ENCODE data around the gene NFATC4.

Gene NFATC4

DNA sequence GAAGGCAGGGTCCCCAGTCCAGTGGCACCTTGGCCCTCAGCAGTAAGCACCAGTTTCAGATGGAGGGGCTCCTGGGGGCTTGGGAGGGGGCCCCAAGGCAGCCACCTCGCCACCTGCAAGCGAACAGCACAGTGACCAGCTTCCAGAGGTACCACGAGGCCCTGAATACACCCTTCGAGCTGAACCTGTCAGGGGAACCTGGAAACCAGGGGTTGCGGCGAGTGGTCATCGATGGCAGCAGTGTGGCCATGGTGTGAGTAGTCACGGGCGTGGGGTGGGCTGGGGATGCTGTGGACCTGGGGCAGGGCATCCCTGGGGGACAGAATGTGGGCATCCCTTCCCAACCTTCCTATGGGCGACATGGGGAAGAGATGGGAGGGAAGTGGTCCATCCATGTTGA, 42.0 kb downstream of the NFATC4 start:
- DNase-seq (ENCODE audit: low spot score): no peak

DNA sequence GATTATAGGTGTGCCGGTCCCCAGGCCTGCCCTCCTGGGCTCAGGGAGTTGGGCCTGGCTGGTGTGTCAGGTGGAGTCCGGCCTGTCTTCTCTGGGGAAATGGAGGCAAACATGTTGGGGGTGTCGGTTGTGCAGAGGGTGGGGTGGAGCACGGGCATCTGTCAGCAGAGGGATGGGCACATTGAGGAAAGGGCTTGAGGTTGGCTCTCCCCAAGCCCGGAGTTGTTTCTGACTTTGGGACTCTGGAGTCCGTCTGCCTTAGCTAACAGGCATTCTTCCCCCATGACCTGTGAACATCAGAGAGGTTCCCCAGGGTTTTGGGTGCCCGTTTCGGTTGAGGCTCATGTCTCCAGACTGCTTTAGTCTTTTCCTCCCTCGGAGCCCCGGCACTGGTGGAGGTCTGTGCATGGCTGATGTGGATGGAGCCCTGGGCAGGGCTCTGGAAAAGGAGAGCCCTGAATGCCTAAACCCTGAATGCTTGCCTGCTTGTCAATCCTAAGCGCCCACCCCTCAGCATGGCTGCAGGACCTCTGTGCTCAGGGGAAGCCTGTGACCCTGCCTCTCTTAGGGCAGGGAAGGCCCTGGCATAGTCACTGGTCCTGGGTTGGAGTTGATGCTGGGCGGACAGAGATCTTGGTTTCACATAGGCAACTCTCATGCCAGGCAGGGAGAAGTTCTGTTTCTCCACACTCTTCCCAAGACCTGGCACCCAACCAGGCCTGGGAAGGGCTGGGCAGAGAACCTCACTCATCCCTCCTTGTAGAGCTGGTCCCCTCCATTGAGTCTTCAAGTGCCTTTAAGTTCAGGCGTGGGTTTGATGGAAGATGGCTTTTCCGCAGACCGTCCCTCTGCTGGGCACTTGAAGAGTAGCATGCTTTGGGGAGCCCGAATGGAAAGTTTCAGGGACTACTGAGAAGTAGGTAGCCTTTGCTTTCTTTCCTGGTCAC, 43.7 kb downstream of the NFATC4 start:
- DNase-seq (ENCODE audit: low spot score): peak; percentile 33

DNA sequence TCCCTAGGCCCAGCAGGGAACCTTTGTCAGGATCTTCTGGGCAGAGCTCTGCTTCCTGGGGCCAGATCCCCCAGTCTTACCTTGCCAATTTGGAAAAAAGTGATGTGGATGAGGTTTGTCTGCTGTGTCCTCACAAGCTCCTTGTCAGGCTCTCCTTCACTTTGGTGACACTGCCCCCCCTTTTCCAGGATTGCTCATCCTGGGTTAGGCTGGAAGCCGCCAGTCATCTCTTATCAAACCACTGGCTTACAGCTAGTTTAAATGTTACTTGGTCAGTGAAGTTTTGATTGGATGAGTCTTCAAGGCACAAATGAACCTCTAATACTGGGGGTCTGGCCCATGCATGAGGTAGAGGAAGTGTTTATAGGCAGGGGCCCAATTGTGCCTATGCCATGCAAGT, 46.1 kb downstream of the NFATC4 start:
- no peak for DNase-seq (ENCODE audit: low spot score)

DNA sequence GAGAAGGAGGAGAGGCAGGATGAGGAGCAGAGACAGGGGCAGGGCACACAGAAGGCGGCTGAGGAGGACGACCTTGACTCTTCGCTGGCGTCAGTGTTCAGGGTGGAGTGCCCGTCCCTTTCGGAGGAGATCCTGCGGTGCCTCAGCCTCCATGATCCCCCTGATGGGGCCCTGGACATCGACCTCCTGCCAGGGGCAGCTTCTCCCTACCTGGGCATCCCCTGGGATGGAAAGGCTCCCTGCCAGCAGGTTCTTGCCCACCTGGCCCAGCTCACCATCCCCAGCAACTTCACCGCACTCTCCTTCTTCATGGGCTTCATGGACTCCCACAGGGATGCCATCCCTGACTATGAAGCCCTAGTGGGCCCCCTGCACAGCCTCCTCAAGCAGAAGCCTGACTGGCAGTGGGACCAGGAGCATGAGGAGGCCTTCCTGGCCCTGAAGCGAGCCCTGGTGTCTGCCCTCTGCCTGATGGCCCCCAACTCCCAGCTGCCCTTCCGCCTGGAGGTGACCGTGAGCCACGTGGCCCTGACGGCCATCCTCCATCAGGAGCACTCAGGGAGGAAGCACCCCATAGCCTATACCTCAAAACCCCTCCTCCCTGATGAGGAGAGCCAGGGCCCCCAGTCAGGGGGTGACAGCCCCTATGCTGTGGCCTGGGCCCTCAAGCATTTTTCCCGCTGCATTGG, 46.9 kb downstream of the NFATC4 start:
- DNase-seq (ENCODE audit: low spot score): no peak

DNA sequence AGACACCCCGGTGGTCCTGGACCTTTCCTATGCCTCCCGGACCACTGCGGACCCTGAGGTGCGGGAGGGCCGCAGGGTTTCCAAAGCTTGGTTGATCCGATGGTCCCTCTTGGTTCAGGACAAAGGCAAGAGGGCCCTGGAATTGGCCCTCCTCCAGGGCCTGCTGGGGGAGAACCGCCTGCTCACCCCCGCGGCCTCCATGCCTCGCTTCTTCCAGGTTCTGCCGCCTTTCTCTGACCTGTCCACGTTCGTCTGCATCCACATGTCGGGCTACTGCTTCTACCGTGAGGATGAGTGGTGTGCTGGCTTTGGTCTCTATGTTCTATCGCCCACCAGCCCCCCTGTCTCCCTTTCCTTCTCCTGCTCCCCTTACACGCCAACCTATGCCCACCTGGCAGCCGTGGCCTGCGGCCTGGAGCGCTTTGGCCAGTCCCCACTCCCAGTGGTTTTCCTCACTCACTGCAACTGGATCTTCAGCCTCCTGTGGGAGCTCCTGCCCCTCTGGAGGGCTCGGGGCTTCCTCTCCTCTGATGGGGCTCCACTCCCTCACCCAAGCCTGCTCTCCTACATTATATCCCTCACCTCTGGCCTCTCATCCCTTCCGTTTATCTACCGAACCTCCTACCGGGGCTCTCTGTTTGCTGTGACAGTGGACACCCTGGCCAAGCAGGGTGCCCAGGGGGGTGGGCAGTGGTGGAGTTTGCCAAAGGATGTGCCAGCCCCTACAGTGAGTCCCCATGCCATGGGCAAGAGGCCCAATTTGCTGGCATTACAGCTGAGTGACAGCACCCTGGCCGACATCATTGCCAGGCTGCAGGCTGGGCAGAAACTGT, 47.7 kb downstream of the NFATC4 start:
- no peak for DNase-seq (ENCODE audit: low spot score)

DNA sequence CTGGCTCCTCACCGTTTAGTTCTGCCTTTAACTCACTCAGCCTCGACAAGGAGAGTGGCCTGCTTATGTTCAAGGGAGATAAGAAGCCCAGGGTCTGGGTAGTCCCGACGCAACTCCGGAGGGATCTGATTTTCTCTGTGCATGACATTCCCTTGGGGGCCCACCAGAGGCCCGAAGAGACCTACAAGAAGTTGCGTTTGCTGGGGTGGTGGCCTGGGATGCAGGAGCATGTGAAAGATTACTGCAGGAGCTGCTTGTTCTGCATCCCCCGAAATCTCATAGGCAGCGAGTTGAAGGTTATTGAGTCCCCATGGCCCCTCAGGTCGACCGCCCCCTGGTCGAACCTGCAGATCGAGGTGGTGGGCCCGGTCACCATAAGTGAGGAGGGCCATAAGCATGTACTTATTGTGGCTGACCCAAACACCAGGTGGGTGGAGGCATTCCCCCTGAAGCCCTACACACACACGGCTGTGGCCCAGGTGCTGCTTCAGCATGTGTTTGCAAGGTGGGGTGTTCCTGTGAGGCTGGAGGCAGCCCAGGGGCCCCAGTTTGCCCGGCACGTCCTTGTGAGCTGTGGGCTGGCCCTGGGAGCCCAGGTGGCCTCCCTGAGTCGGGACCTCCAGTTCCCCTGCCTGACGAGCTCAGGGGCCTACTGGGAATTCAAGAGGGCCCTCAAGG, 48.4 kb downstream of the NFATC4 start:
- DNase-seq (ENCODE audit: low spot score): no peak

DNA sequence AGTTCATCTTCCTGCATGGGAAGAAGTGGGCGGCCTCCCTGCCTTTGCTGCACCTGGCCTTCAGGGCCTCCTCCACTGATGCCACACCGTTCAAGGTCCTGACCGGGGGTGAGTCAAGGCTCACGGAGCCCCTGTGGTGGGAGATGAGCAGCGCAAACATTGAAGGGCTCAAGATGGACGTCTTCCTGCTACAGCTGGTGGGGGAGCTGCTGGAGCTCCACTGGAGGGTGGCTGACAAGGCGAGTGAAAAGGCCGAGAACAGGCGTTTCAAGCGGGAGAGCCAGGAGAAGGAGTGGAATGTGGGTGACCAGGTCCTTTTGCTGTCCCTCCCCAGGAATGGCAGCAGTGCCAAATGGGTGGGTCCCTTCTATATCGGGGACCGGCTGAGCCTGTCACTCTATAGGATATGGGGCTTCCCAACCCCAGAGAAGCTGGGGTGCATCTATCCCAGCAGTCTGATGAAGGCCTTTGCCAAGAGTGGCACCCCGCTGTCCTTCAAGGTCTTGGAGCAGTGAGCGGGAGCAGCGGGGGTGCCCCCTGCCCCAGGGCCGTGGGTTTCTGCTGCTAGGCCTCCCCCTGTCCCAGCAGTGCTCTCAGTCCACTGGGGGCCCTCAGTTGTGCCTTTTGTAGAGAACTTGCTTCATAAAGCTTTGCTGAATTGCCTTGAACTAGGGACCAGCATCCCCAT, 49.1 kb downstream of the NFATC4 start:
- no peak for DNase-seq (ENCODE audit: low spot score)

DNA sequence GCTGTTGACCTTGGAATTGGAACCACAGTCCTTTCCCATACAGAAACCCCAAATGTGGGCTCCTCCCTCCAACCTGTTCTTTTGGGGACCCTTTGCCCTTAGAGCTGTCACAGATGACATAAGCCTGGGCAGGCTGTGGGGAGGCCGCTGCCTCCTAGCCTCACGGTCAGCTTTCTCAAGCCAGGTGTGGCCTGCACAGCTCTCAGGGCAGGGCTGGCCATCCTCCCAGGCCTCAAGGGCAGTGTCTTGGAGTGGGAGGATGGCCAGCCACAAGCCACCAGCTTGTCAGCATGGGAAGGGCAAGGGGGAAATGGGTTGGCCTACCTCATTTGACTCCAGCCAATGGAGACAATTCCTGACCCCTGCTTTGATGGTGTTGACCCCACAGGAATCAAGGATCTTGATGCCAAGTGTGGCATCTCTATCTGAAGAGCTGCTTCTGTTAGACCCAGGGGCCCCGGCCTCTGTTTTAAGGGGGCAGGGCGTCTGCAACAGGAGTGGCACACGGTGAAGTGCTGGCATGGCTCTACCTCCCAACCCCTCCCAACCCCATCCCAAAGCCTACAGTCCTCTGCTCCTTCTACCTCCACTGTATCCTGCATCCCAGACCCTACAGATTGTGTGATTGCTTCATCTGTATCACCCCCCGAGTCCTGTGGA, 50.0 kb downstream of the NFATC4 start:
- DNase-seq (ENCODE audit: low spot score): no peak

DNA sequence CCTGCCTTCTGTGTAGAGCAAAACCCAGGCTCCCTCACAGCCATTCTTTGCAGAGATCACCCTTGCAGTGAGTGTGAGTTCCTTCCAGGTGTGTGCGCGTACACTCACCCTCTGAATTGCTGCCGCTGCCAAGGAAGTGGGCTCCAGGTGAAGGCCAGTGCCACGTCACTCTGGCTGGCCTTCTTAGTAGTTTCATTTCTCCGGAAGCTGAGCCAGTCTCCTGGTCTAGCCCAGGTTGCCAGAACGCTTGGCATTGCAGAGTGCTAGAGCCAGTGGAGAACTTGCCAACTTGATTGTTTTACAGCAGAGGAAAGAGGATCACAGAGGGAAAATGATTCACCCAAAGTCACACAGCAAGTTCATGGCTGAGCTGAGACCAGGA, 50.5 kb downstream of the NFATC4 start:
- DNase-seq (ENCODE audit: low spot score): no peak

DNA sequence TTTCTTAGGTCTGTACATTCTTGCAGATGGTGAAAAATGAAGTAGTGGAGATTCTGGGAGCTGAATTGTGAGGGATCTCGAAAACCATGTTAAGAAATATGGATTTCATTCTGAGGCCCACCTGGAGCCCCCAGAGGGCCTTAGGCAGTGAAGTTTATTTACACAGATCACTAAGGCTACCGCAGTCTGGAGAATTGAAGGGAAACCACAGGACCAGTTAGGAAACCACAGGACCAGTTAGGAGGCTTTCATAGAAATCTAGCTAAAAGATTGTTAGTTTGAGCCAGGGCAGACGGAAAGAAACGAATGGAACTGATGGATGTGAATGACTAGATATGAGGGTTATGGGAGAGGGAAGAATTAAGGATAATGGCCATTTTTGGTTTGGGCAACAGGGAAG, 54.3 kb downstream of the NFATC4 start:
- DNase-seq (ENCODE audit: low spot score): no peak

DNA sequence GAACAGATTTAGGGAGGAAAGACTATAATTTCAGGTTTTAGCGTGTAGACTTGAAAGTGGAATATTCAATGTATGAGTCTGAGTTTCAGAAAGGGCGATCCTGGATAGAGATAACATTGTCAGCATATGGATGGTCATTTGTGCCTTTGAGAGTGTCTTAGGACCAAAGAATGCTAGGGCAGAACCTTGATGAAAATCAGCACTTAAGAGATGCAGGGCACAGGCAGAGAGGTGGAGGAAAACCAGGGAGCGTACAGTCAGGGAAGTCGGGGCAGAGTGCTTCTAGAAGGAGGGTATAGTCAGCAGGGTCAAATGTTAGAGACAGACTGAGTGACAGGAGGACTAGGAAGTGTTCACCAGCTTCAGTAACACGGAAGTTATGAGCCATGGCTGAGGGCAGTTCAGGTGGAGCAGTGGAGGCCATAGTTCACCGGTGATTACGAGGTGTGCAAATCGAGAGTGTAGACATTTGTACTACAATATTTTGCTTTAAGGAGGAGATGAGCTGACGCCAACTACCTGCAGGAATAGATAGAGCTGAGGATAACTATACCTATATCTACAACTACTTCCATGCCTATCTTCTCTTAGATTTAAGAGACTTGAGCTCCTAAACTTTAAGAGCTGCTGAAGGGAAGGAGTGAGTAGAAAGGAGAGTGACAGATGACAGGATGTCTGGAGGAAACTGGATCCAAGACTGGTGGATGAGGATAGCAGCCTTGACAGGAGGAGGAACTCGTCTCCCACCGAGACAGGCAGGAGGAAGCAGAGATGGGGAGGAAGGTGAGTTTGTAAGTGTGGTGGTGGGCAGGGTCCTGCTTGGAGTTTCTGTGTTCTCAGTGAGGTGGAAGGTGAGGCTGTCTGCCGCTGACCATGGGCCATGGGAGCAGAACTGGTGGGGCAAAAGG, 55.0 kb downstream of the NFATC4 start:
- DNase-seq (ENCODE audit: low spot score): no peak

DNA sequence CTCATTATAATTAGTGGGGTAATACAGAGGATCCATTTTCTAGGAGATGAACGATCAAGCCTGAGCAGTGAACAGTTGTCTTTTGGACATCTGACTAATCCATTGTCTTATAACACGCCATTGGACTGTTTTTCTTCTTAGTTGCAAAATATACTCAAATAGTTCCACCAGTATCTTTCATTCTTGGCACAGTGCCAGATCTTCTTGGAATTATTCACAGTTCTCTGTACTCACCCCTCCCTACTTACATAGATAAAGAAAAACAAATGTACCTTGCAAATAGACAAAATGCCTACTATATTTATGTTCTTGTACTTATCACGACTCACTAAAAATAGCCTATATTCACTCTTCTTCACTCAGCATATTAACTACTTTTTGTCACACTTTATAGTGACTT, 57.7 kb downstream of the NFATC4 start:
- peak; percentile 44 for DNase-seq (ENCODE audit: low spot score)

DNA sequence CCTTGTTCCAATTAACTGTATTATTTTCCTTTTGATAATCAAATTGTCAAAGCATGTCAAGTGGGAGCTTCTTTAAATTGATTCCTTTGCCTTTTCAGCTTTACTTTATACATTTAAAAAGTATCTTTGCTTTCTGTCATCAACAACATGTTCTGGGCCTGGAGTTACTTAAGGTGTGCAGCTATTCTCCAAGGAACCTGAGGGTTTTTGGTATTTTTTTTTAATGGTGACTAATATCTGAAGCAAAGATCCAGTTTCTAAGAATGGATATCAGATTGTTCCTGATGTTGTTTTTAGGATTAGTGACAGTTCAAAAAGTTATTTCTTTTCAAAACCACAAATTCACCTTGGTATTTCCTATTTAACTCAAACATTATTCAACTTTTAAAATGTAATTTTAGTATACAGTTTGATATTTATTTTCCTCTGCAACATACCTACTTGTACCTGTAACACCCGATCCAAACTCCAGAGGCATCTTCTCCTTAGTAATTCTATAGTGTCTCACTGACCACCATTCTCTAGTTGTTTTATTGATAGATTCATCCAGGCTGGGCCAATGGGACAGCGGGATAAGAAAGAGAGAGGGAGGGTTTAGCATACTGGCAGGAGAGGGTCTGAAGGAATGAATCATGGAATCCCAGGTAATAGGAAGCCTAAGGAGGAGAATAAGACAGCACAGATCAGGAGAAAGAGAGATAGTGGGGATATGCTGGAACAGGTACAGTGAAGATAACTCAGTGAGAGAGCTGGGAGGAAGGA, 58.3 kb downstream of the NFATC4 start:
- DNase-seq (ENCODE audit: low spot score): no peak

DNA sequence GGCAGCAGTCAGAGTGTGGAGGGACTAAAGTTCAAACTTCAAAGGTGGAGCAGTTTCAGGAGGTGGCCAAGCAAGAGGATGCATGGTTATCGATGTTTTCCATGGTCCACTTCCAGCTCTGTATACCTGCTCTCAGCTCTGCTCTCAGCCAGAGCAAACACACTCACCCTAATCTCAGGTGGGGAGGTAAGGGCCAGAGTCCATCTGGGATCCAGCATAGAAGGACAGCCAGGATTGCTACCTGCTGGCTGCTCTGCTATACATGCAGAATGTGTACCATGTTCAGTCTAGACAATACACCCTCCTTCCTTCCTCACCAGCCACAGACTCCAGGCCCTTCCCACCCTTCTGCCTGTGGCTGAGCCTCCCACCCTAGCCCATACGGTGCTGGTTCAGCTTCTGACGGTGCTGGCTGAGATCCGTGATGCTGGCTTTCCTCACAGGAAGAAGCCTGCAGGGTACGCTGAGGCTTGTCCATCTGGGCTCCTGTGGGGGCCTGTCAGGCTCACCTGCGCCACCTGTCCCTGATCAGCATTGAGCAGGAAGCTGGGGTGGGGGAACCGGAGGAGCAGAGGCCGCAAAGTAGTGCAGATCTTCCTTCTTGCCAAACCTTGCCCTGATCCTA, 59.0 kb downstream of the NFATC4 start:
- no peak for DNase-seq (ENCODE audit: low spot score)

DNA sequence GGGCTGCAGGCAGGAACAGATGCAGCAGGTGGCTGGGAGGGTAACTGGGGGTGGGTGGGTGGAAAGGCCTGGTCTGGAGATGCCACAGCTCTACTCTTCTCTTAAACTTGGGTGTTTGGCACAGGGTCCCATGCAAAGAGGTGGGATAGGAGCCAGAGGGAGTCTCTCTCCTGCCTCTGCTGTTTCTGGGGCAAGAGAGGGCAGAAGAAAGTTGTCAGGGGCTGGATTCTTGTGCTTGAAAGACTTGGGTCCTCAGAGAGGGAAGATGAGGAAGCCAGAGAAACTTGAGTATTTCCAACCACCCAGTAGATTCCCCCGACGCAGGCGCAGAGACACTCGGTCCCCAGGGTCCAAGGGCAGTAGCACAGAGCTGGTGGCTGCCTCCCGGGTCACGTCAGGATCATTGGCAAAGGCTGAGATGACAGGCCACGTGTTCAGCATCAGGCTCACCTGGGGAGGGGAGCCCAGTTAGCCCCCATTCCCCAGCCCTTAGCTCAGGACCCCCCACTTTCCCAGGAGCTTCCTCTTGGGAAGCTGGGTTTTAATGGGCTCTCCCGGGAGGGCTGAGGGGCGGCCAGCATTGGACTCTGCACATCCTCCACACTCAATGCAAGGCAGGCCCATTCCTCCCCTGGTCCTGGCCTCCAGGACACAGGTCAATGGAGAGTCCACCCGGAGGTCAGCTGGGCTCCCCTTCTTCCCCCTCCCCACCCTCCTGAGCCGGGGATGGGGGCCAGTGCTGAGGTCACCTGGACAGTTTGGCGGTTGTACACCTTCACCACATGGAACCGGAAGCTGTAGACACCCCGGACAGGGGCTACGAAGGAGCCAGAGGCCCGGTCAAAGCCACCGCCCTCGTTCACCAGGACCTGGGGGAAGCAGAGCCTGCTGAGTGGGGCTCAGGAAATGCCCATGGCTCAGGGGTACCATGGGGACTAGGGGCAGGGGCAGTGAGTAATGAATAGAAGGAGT, 59.8 kb downstream of the NFATC4 start:
- DNase-seq (ENCODE audit: low spot score): no peak

DNA sequence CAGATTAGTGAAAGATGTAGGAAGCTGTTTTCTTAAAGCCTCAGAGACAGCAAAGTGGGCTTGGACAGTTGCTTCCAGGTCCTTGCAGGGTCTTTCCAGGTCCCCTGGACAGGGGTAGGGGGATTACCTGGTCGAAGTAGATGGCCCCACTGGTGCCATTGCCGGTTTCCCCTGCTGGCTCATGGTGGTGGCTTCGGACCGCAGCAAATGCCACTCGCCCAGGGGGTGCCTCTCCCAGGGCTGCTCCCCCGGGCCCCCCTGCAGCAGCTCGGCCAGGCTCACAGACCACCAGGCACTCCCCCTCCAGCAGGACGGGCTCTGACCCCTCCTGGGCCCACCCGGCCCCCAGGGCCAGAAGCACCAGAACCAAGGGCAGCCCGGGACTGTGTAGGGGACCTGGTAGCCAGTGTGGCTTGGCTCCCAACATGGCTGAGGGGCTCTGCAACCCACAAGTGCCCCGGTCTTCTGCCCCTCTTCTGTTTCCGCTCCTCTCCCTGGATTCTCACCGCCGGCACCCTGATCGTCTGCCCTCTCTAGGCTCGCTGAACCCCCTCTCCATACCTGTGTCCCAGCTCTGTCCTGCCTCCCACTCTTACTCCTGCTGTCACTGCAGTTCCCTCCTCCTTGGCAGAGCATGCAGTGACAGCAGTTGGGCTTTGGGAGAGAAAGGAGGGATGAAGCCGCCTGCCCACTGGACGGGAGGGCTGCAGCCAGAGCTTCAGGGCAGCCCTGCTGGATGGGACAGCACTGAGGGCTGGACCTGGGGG, 60.8 kb downstream of the NFATC4 start:
- no peak for DNase-seq (ENCODE audit: low spot score)
